GM23248 (cell line): ENCODE results near the gene PPIP5K2. TPM values are rescaled to one million over a fixed set of nuclear protein-coding genes. Genes with fewer than 3 reads are reported as not detected.

ENCODE experiments used
- DNase-seq: peaks from one replicate; pipeline ENCODE4 v3.0.0-alpha.2; 2015
- H2AFZ ChIP-seq: fragments of 200-600 bp; sonication (generic); 2 replicates; pipeline ENCODE4 v1.6.1; 2016; ENCODE audit warnings: antibody characterized with exemption
- H3F3A ChIP-seq: fragments of 200-600 bp; sonication (generic); 2 replicates; pipeline ENCODE4 v1.6.1; 2016; ENCODE audit warnings: mild to moderate bottlenecking, antibody characterized with exemption, mixed run types; ENCODE audit not compliant: insufficient read depth
- H3K27ac ChIP-seq: fragments of 200-600 bp; sonication (generic); 2 replicates; pipeline ENCODE4 v1.5.1; 2016; ENCODE audit warnings: mild to moderate bottlenecking
- H3K27me3 ChIP-seq: fragments of 200-600 bp; sonication (generic); replicated peaks from 2 replicates; pipeline ENCODE4 v1.6.1; 2016; ENCODE audit warnings: mild to moderate bottlenecking; ENCODE audit not compliant: insufficient read depth
- H3K36me3 ChIP-seq: fragments of 200-600 bp; sonication (generic); 2 replicates; pipeline ENCODE4 v1.6.1; 2016; ENCODE audit warnings: low read depth, mild to moderate bottlenecking
- H3K4me1 ChIP-seq: fragments of 200-600 bp; sonication (generic); 2 replicates; pipeline ENCODE4 v1.6.1; 2016; ENCODE audit warnings: mild to moderate bottlenecking; ENCODE audit not compliant: insufficient read depth
- H3K4me2 ChIP-seq: fragments of 200-600 bp; sonication (generic); one replicate; pipeline ENCODE4 v1.6.1; 2016; ENCODE audit warnings: mild to moderate bottlenecking; ENCODE audit not compliant: unreplicated experiment
- H3K4me3 ChIP-seq: fragments of 200-600 bp; sonication (generic); 2 replicates; pipeline ENCODE4 v1.5.1; 2016; ENCODE audit warnings: mild to moderate bottlenecking
- H3K79me2 ChIP-seq: fragments of 200-600 bp; sonication (generic); 2 replicates; pipeline ENCODE4 v1.6.1; 2016; ENCODE audit warnings: mild to moderate bottlenecking; ENCODE audit not compliant: insufficient read depth
- H3K9ac ChIP-seq: fragments of 200-600 bp; sonication (generic); 2 replicates; pipeline ENCODE4 v1.6.1; 2016; ENCODE audit warnings: mild to moderate bottlenecking
- H3K9me2 ChIP-seq: fragments of 200-600 bp; sonication (generic); 2 replicates; pipeline ENCODE4 v1.6.1; 2016; ENCODE audit warnings: mixed run types, mild to moderate bottlenecking, moderate library complexity; ENCODE audit not compliant: insufficient read depth
- H3K9me3 ChIP-seq: fragments of 200-600 bp; sonication (generic); one replicate; pipeline ENCODE4 v1.6.1; 2017; ENCODE audit warnings: low read depth
- H4K20me1 ChIP-seq: fragments of 200-600 bp; sonication (generic); 2 replicates; pipeline ENCODE4 v1.6.0; 2016; ENCODE audit not compliant: insufficient read depth
- EZH2 ChIP-seq: fragments of 200-600 bp; sonication (generic); IDR thresholded peaks from 2 replicates; pipeline ENCODE4 v1.6.1; 2018; ENCODE audit warnings: antibody characterized with exemption, mild to moderate bottlenecking; ENCODE audit not compliant: insufficient read depth, poor library complexity, severe bottlenecking
- EZH2phosphoT487 ChIP-seq: fragments of 200-600 bp; sonication (generic); IDR thresholded peaks from 2 replicates; pipeline ENCODE4 v1.6.1; 2018; ENCODE audit warnings: antibody characterized with exemption, moderate library complexity, mild to moderate bottlenecking, low read depth; ENCODE audit not compliant: insufficient read depth
- WGBS, 2 experiments: methylation state at CpG; one replicate each; pipeline ENCODE4 v1.1.6; 2015 to 2017; ENCODE audit warnings: low lambda C conversion rate in 2 of 2, low coverage in 1 of 2; ENCODE audit errors: missing lambda C conversion rate in 2 of 2; 5-methylcytosine and 5-hydroxymethylcytosine counted together
- in situ Hi-C: fragments of 300-500 bp; cut with MboI; formaldehyde crosslinking; loops from 2 replicates; pipeline ENCODE4 v1.15.0; 2020
- polyA plus RNA-seq: library from polyadenylated mRNA; unstranded; fragments of >200 nt; fragmentation: Nextera tagmentation; extraction: Ambion mirVana; gene quantifications from 2 replicates; pipeline ENCODE4 v1.2.1, GENCODE V29; 2016
- total RNA-seq: library from RNA; depleted of rRNA; stranded (reverse); fragments of >200 nt; shearing (Covaris generic); gene quantifications from 2 replicates; pipeline ENCODE4 v1.2.3, GENCODE V29; 2014

PPIP5K2 gene
- total and polyA plus RNA-seq, 2 experiments from 2014 or later: 47.5 to 65.6 TPM

GRCh38 chr5:103114440-103114839 is 5.7 kb upstream of the PPIP5K2 start:
- TF ChIP-seq EZH2 (no peak), EZH2phosphoT487 (no peak)
- Histone ChIP-seq H3F3A (peaks cover 14% of the 10 kb centered on the region), H3K4me1 (peaks cover 17% of the 10 kb centered on the region), H4K20me1 (no peaks in the 10 kb centered on the region), H2AFZ (no peak overlapping the region), H3K9me3 (no peaks in the 10 kb centered on the region), H3K27ac (no peak overlapping the region), H3K27me3 (no peaks in the 10 kb centered on the region), H3K9ac (no peak overlapping the region), H3K4me3 (no peak overlapping the region), H3K4me2 (no peak overlapping the region), H3K9me2 (peaks cover 2% of the 10 kb centered on the region), H3K36me3 (no peaks in the 10 kb centered on the region), H3K79me2 (peaks cover 94% of the 10 kb centered on the region)
- in situ Hi-C loops: no loop called here
- no peak for DNase-seq
- 92 to 94% methylated on average over 2 of the region's 2 CpGs for WGBS, 2 experiments

DNA sequence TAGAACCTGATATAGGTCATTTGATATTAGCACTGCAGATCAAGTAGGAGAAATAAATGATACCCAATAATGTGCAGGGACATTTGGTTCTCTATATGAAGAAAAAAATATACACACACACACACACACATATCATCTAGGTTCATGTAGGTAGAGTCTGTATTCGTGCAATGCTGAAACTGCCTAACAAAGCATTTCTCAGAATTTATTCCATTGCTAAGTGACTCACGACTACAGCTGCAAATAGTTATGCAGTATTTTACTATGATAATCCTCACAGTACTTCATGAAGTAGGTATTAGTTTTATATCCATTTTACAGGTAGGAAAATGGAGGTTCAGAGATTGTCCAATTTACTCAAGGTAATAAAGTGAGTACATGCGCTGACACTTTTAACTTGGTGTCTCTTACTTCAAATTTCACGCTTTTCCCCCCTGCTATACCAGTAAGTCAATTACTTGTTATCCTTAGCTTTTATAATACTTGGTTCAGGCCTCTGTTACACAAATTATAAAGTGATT is 2.6 kb upstream of the PPIP5K2 start:
- in situ Hi-C loops: no loop called here
- H4K20me1 ChIP-seq: no peaks in the 10 kb centered on the region
- peak overlapping the region; percentile 94 for H2AFZ ChIP-seq
- H3K9me2 ChIP-seq: peaks cover 2% of the 10 kb centered on the region; the same call in 1 of the 2 replicates
- 86 to 88% methylated on average over 4 of the region's 4 CpGs for WGBS, 2 experiments
- H3K27ac ChIP-seq: no peak overlapping the region
- H3K27me3 ChIP-seq: no peaks in the 10 kb centered on the region
- peaks cover 29% of the 10 kb centered on the region for H3K4me1 ChIP-seq
- H3K79me2 ChIP-seq: peaks cover 88% of the 10 kb centered on the region
- H3K4me2 ChIP-seq: peak overlapping the region; percentile 97
- H3K9ac ChIP-seq: peak overlapping the region; percentile 99; the same call in 1 of the 2 replicates
- H3K36me3 ChIP-seq: no peaks in the 10 kb centered on the region
- peak overlapping the region; percentile 92; the same call in 1 of the 2 replicates for H3K4me3 ChIP-seq
- no peaks in the 10 kb centered on the region for H3K9me3 ChIP-seq
- H3F3A ChIP-seq: peaks cover 16% of the 10 kb centered on the region
- TF ChIP-seq EZH2phosphoT487: no peak
- TF ChIP-seq EZH2: no peak
- peak; percentile 51 for DNase-seq

DNA sequence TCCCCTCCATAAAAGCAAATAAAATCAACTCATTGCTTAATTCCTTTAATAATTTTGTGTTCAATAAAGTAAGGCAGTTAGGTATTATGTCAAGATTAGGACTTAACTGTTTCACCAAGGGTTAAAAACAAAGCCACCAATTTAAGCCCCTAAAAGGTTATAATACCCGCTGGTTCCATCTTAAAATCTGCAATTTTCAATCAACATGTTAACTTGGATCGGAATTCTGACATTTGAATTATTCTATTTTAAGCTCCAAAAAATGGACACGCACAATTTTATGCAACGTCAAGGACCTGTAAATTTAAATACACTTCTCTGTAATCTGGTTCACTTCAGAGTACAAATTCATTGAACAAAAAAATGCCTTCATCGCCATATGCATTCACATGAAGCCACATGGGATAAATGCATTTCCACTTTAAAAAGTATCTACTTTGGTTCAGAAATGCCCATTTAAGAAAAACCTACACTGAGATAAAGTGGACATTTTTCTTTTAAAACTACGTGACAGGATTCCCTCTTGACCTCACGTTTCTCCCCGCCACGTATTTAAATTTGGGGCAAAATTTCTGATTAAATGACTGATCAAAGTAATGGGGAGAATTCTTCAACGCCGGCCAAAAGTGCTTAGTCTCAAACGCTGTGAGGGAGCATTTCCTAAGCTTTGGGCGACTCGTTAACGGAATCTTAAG is 884 bp upstream of the PPIP5K2 start:
- in situ Hi-C loops: no loop called here
- Histone ChIP-seq H3K27ac (peak overlapping the region; percentile 99), H2AFZ (peak overlapping the region; percentile 94), H3K9me2 (no peaks in the 10 kb centered on the region), H3K9ac (peak overlapping the region; percentile 99), H3F3A (peaks cover 16% of the 10 kb centered on the region), H4K20me1 (no peaks in the 10 kb centered on the region), H3K36me3 (no peaks in the 10 kb centered on the region), H3K79me2 (peaks cover 88% of the 10 kb centered on the region), H3K4me2 (peak overlapping the region; percentile 97), H3K4me1 (peaks cover 29% of the 10 kb centered on the region), H3K27me3 (no peaks in the 10 kb centered on the region), H3K9me3 (no peaks in the 10 kb centered on the region), H3K4me3 (peak overlapping the region; percentile 92)
- 1% methylated on average over 15 of the region's 15 CpGs for WGBS, 2 experiments
- TF ChIP-seq EZH2 (no peak), EZH2phosphoT487 (no peak)
- DNase-seq: peak; percentile 45

GRCh38 chr5:103120607-103121200 is 603 bp downstream of the PPIP5K2 start:
- Histone ChIP-seq H4K20me1 (no peaks in the 10 kb centered on the region), H3K27me3 (no peaks in the 10 kb centered on the region), H3K4me2 (peak overlapping the region; percentile 99), H3K36me3 (no peaks in the 10 kb centered on the region), H3K79me2 (peaks cover 88% of the 10 kb centered on the region), H3K9me2 (no peaks in the 10 kb centered on the region), H3K4me1 (peaks cover 29% of the 10 kb centered on the region), H2AFZ (peak overlapping the region; percentile 94), H3F3A (peaks cover 16% of the 10 kb centered on the region), H3K9me3 (no peaks in the 10 kb centered on the region), H3K27ac (peak overlapping the region; percentile 99), H3K4me3 (peak overlapping the region; percentile 92), H3K9ac (peak overlapping the region; percentile 99)
- in situ Hi-C loops: no loop called here
- no peak for TF ChIP-seq EZH2phosphoT487
- no peak for TF ChIP-seq EZH2
- 7% methylated on average over 17 of the region's 17 CpGs for WGBS, 2 experiments
- peak; percentile 44 for DNase-seq
